Thyroid gland (tissue), 4 donors: ENCODE data around the gene SLC25A19.

Experiments used
- CTCF ChIP-seq, 6 experiments: fragments of 200-600 bp in 3 of 6; fragments of 450-650 bp in 3 of 6; sonication (generic) in 3 of 6; IDR thresholded peaks; one replicate each; pipeline ENCODE4 v1.5.1; 2016 to 2019; ENCODE audit warnings: antibody characterized with exemption in 6 of 6, mild to moderate bottlenecking in 2 of 6, inconsistent platforms in 1 of 6, moderate library complexity in 1 of 6
- POLR2A ChIP-seq, 2 donors: fragments of 450-650 bp; IDR thresholded peaks; one replicate each; pipeline ENCODE4 v1.6.1; 2017; ENCODE audit warnings: antibody characterized with exemption in 2 of 2, mild to moderate bottlenecking in 2 of 2, moderate library complexity in 1 of 2

GRCh38 chr17:75273977-75274708 lies 15.1 kb downstream of the SLC25A19 start:
- TF ChIP-seq POLR2A (IDR thresholded peaks at IDR 0.05) (no peak), CTCF (IDR thresholded peaks at IDR 0.05) (no peak)
